Heart left ventricle (tissue), 16 donors: ENCODE results near the gene PSEN1. TPM values are rescaled to one million over a fixed set of nuclear protein-coding genes. Genes with fewer than 3 reads are reported as not detected.

Experiments used
- ATAC-seq, 4 donors: fragments of 200-7000 bp; cut with Tn5 transposase; one replicate each; pipeline ENCODE4 v1.9.1; 2020 to 2022; ENCODE audit warnings: moderate library complexity in 4 of 4, mild to moderate bottlenecking in 3 of 4, moderate number of reproducible peaks in 1 of 4
- DNase-seq, 5 donors: peaks; one replicate each; pipeline ENCODE4 v3.0.0-alpha.2; 2020
- H3K27ac ChIP-seq, 12 donors: fragments of 200-600 bp; sonication (generic) in 4 of 12; one replicate each; pipeline versions ENCODE4 v1.5.0 to v1.8.0; 2016 to 2022; ENCODE audit warnings: mild to moderate bottlenecking in 2 of 12
- H3K27me3 ChIP-seq, 9 donors: fragments of 200-600 bp; sonication (generic) in 2 of 9; one replicate each; pipeline versions ENCODE4 v1.5.1 to v1.8.0; 2016 to 2022; ENCODE audit warnings: mild to moderate bottlenecking in 3 of 9
- H3K36me3 ChIP-seq, 9 donors: fragments of 200-600 bp; sonication (generic) in 2 of 9; one replicate each; pipeline versions ENCODE4 v1.5.0 to v1.8.0; 2018 to 2022; ENCODE audit warnings: mild to moderate bottlenecking in 2 of 9
- H3K4me1 ChIP-seq, 12 donors: fragments of 200-600 bp; sonication (generic) in 4 of 12; one replicate each; pipeline versions ENCODE4 v1.5.0 to v1.8.0; 2016 to 2022; ENCODE audit warnings: mild to moderate bottlenecking in 3 of 12
- H3K4me3 ChIP-seq, 12 donors: fragments of 200-600 bp; sonication (generic) in 4 of 12; one replicate each; pipeline versions ENCODE4 v1.5.0 to v1.8.0; 2017 to 2022; ENCODE audit warnings: mild to moderate bottlenecking in 9 of 12, moderate library complexity in 4 of 12
- H3K9me3 ChIP-seq, 12 donors: fragments of 200-600 bp; sonication (generic) in 4 of 12; one replicate each; pipeline versions ENCODE4 v1.5.0 to v1.8.0; 2016 to 2022; ENCODE audit warnings: mild to moderate bottlenecking in 1 of 12
- CTCF ChIP-seq, 12 donors: fragments of 200-600 bp; sonication (generic) in 4 of 12; IDR thresholded peaks; one replicate each; pipeline versions ENCODE4 v1.5.0 to v1.8.0; 2018 to 2022; ENCODE audit warnings: antibody characterized with exemption in 12 of 12, mild to moderate bottlenecking in 5 of 12
- POLR2A ChIP-seq, 2 donors: fragments of 450-650 bp; IDR thresholded peaks; one replicate each; pipeline ENCODE4 v1.6.1; 2017; ENCODE audit warnings: antibody characterized with exemption in 2 of 2, mild to moderate bottlenecking in 2 of 2, moderate library complexity in 2 of 2
- WGBS, 4 donors: extraction: QIAGEN DNeasy Blood & Tissue Kit in 2 of 4; methylation state at CpG; one replicate each; pipeline versions ENCODE4 v1.1.5 to v1.1.7; 2013 to 2018; 5-methylcytosine and 5-hydroxymethylcytosine counted together
- intact Hi-C, 10 donors: fragments of 100-400 bp; cut with DNase I; formaldehyde crosslinking; loops; one replicate each; pipeline versions ENCODE4 v1.11.1 to v1.14.2; 2022
- polyA plus RNA-seq, 2 donors: library from polyadenylated mRNA; stranded (reverse); fragments of 200-250 nt; gene quantifications; one replicate each; pipeline ENCODE4 v1.2.3, GENCODE V29; 2013
- total RNA-seq, 9 donors: library from RNA; depleted of rRNA in 2 of 9; stranded (reverse); fragments of >200 nt in 2 of 9; fragmentation: NEBNext Ultra II Directional in 3 of 9; extraction: Animal tissue kit (Norgen Biotek cat#: 25700) in 3 of 9; gene quantifications; one replicate each; pipeline versions ENCODE4 v1.1.0 to v1.2.4, GENCODE V29; 2016 to 2023
- donor health status: ischemic (EF 13 %, LVEDD 7.1; RV severe dilation, severe dysfunction).
- donor health status: healthy with polysubstance abuse.
- donor health status: DM: no; HTN: yes; CAD: no.
- donor health status: DM: no; HTN: no; CAD: no.
- donor health status: ischemic (EF 25% LVEDD 6.9; RV normal size, moderate dysfunction).
- donor health status: ischemic (EF 25% LVEDD 5.7; RV mildly dilated, moderate dysfunction).
- donor health status: healthy.
- donor health status: DM: yes; HTN: yes; CAD: no.
- donor health status: ischemic (EF 35%, LVEDD 5.7; RV mildly dilated, moderate dysfunction).
- donor health status: nonischemic (EF 11% LVEDD 7.7; RV severe dilation, severe dysfunction).
- donor health status: DM: yes; HTN: yes; CAD: no.
- donor health status: PGD.
- donor health status: ischemic (EF 29% LVEDD 5.4; RV normal size, mild dysfunction).
- donor health status: nonischemic (EF 23%, LVEDD 6.1; RV moderate dilation, normal function).

Gene PSEN1
- total and polyA plus RNA-seq, 11 donors, result 11.6 to 44.1 (median 22.4) TPM

GRCh38 chr14:73252491-73253322 lies 116.4 kb downstream of the PSEN1 start:
- no peak overlapping the region for H3K4me3 ChIP-seq
- intact Hi-C loops, result no loop called here
- DNase-seq, result no peak
- H3K4me1 ChIP-seq, result no peaks in the 10 kb centered on the region
- no peaks in the 10 kb centered on the region for H3K27me3 ChIP-seq
- H3K27ac ChIP-seq, result no peak overlapping the region
- ATAC-seq, result no peak
- H3K36me3 ChIP-seq, result no peaks in the 10 kb centered on the region
- 90 to 91% (median 90%) methylated on average over 20 to 29 of the region's 29 CpGs for WGBS, 4 donors
- TF ChIP-seq POLR2A (IDR thresholded peaks at IDR 0.05) (no peak), CTCF (IDR thresholded peaks at IDR 0.05) (no peak)
- no peaks in the 10 kb centered on the region for H3K9me3 ChIP-seq

GRCh38 chr14:73253323-73253610 lies 117.0 kb downstream of the PSEN1 start:
- H3K4me1 ChIP-seq, result no peaks in the 10 kb centered on the region
- no peaks in the 10 kb centered on the region for H3K36me3 ChIP-seq
- no peak for TF ChIP-seq POLR2A (IDR thresholded peaks at IDR 0.05)
- no peak for TF ChIP-seq CTCF (IDR thresholded peaks at IDR 0.05)
- DNase-seq (no peak), ATAC-seq (no peak)
- WGBS, 4 donors, result 92 to 94% (median 93%) methylated on average over 10 of the region's 10 CpGs
- no peaks in the 10 kb centered on the region for H3K9me3 ChIP-seq
- H3K27ac ChIP-seq, result no peak overlapping the region
- no peak overlapping the region for H3K4me3 ChIP-seq
- intact Hi-C loops, result no loop called here
- no peaks in the 10 kb centered on the region for H3K27me3 ChIP-seq

- intact Hi-C loops, result no loop called here
- 88 to 96% (median 91%) methylated on average over 5 to 12 of the region's 12 CpGs for whole genome bisulfite sequencing, 4 donors
- ATAC-seq (no peak), DNase-seq (no peak)
- Histone ChIP-seq H3K27ac (no peak overlapping the region), H3K4me3 (no peak overlapping the region), H3K36me3 (no peaks in the 10 kb centered on the region), H3K9me3 (no peaks in the 10 kb centered on the region), H3K27me3 (no peaks in the 10 kb centered on the region), H3K4me1 (no peaks in the 10 kb centered on the region)
- TF ChIP-seq CTCF (IDR thresholded peaks at IDR 0.05), result no peak
- TF ChIP-seq POLR2A (IDR thresholded peaks at IDR 0.05), result no peak
Observed at GRCh38 chr14:73253721-73254120, 117.4 kb downstream of the PSEN1 start.

DNA sequence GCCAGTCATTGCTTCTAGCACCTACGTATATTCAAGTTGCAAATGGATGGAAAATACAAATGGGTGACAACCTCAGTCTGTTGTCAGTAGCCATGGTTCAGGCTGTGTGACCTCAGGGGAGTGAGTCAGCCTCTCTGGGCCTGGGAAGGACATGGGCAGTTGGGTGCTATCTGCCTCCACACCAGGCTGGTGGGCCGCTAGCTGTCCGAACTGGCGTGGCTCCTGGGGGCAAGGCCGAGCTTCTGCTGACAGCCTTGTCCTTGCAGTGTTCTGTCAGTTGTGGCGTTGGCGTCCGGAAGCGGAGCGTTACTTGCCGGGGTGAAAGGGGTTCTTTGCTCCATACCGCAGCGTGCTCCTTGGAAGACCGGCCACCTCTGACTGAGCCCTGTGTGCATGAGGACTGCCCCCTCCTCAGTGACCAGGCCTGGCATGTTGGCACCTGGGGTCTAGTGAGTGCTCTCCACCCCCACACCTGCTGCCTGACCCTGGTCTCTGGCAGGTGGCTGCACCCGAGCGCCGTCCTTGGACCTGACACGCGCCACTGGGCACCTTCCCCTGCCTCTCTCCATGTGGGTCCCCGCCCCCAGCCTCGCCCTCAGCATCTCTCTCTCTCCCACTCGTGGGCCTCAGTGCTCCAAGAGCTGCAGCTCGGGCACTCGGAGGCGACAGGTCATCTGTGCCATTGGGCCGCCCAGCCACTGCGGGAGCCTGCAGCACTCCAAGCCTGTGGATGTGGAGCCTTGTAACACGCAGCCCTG lies 118.1 kb downstream of the PSEN1 start:
- TF ChIP-seq POLR2A (IDR thresholded peaks at IDR 0.05), result no peak
- no peak for TF ChIP-seq CTCF (IDR thresholded peaks at IDR 0.05)
- 87 to 95% (median 92%) methylated on average over 23 to 28 of the region's 28 CpGs for WGBS, 4 donors
- intact Hi-C loops, result no loop called here
- DNase-seq (no peak), ATAC-seq (no peak)
- Histone ChIP-seq H3K27me3 (no peaks in the 10 kb centered on the region), H3K36me3 (no peaks in the 10 kb centered on the region), H3K4me3 (no peak overlapping the region), H3K4me1 (no peaks in the 10 kb centered on the region), H3K27ac (no peak overlapping the region), H3K9me3 (no peaks in the 10 kb centered on the region)
